GM19395 (cell line): ENCODE measurements around the gene PILRA.
"Not testable (repeated sequence)": the region's sequence is repeated elsewhere in the genome, so short reads cannot be mapped to it uniquely, and the experiment has no call there.

Source experiments
- ATAC-seq: cut with Tn5 transposase; IDR thresholded peaks from one replicate; pipeline ENCODE4 v1.9.1; 2021; ENCODE audit warnings: mild to moderate bottlenecking, moderate library complexity; ENCODE audit not compliant: unreplicated experiment

Gene PILRA

DNA sequence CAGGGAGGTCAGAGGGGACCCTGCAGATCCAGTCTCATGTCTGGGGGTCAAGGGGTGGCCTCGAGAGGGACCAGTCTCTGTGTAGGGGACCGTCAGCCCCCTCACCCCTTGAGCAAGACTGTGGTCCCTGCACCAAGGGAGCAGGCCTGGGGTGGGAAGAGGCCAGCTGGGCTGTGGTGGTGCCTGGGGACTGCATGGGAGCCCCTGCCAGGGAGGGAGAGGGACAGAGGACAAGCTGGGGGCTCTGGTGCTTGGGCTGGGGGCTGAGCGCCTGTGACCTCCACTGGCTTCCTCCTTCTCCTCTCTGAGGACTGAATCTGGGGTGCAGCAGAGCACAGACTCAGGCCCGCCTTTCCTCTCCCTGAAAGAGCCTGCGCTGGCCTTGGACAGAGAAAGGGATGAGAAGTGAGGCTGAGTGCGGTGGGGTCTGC is 16.1 kb upstream of the PILRA start:
- no peak for ATAC-seq

DNA sequence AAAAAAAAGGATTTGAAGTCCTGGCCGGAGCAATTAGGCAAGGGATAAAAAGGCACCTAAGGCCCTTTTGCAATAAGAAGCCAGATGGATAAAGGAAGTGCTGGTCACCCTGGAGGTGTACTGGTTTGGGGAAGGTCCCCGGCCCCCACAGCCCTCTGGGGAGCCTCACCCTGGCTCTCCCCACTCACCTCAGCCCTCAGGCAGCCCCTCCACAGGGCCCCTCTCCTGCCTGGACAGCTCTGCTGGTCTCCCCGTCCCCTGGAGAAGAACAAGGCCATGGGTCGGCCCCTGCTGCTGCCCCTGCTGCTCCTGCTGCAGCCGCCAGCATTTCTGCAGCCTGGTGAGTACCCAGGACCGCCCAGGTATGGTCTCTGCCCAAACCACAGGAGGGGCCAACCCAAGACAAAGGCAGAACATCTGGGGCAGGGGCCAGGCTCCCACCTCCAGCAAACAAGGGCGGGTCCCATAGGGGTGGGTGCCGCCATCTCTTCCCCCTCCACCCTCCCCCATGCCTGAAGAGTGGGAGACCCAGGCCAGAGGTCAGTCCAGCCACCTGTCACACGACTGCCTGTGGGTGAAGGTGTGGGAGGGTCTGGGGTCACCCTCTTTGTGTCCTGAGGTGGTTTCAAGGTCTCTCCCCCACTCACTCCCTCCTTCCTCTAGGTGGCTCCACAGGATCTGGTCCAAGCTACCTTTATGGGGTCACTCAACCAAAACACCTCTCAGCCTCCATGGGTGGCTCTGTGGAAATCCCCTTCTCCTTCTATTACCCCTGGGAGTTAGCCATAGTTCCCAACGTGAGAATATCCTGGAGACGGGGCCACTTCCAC is 15.0 kb upstream of the PILRA start, which contains the start of gene PILRB:
TSS of gene PILRB (plus strand) at position 91 of the 830 bp plus-strand sequence. CDS start at position 277, 186 bp downstream.
- no peak for ATAC-seq

DNA sequence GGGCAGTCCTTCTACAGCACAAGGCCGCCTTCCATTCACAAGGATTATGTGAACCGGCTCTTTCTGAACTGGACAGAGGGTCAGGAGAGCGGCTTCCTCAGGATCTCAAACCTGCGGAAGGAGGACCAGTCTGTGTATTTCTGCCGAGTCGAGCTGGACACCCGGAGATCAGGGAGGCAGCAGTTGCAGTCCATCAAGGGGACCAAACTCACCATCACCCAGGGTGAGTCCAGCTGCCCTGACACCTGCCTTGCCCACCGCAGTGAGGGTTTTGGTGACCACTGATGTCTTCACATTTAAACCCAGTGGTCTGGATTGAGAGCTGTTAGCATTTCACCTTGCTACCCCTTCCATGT is 14.5 kb upstream of the PILRA start:
- ATAC-seq = no peak

DNA sequence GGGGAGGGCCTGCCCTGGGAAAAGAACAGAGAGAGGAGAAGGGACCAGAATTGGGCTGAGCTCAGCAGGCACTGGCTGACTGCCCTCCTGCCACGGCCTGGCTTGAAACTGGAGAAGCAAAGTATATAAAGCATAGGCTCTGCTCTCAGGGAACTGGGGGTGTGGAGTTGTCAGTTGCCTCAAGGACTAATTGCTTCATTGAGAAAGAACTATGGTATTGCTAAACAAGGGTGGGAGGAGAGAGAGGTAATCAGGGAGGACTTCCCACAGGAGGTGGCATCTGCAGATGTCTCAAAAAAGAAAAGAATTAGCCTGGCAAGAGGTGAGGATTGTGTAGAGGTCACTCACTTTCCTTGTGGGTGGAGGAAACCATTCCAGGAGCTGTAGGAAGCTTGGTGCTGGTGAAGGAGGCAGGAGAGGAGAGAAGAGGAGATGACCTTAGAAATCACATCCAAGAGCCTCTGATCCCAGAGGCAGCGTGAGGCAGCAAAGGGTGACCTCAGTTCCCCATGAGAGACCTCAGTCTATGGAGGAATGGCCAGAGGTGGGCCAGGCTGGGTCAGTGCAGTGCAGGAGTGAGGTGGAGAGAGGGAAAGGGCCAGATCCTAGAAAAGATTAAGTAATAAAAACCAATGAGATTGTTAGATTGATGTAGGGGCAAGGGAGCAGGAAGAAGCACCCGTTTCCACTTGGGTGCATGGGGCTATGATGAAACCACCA is 13.0 kb upstream of the PILRA start:
- ATAC-seq = no peak

DNA sequence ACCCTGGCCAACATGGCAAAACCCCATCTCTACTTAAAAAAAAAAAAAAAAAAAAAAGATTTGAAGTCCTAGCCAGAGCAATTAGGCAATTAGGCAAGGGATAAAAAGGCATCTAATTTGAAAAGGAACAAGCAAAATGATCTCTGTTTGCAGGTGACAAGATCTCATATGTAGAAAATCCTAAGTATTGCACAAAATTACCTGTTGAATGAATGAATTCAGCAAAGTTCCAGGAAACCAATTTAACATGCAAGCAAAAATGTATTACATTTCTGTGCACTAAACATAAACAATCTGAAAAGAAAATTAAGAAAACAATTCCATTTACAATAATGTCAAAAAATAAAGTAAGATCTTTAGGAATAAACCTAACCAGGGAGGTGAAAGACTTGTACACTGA is 10.2 kb upstream of the PILRA start:
- ATAC-seq = no peak

DNA sequence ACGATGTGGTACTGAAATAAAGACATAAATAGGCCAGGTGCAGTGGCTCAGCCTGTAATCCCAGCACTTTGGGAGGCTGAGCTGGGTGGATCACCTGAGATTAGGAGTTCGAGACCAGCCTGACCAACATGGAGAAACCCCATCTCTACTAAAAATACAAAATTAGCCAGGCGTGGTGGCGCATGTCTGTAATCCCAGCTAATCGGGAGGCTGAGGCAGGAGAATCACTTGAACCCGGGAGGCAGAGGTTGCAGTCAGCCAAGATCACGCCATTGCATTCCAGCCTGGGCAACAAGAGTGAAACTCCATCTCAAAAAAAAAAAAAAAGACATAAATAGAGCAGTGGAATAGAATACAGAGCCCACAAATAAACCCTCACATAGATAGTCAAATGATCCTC is 9.5 kb upstream of the PILRA start:
- ATAC-seq = not testable (repeated sequence)

DNA sequence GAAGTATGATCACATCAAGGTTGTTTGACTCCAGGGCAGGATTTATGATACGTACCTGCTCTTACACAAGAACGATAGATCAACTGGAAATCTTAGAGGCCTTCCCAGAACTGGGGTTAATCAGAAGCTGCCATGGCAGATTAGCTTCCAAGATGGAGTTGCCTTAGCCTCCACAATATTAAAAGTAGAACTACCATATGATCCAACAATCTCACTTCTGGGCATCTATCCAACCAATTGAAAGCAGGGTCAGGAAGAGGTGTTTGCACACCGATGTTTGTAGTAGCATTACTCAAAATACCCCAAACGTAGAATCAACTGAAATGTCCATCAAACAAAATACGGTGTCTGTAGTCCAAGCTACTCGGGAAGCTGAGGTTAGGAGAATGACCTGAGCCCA is 8.8 kb upstream of the PILRA start:
- no peak for ATAC-seq

DNA sequence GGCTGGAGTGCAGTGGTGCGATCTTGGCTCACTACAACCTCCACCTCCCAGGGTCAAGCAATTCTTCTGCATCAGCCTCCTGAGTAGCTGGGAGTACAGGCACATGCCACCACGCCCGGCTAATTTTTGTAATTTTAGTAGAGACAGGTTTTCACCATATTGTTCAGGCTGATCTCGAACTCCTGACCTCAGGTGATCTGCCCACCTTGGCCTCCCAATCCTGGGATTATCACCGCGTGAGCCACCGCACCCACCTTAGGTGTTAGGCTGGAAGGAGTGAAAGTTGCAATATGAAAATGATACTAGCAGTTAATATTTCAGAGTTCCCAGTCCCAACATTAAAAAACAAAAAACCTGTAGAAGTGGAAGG is 7.3 kb upstream of the PILRA start:
- ATAC-seq = not testable (repeated sequence)

DNA sequence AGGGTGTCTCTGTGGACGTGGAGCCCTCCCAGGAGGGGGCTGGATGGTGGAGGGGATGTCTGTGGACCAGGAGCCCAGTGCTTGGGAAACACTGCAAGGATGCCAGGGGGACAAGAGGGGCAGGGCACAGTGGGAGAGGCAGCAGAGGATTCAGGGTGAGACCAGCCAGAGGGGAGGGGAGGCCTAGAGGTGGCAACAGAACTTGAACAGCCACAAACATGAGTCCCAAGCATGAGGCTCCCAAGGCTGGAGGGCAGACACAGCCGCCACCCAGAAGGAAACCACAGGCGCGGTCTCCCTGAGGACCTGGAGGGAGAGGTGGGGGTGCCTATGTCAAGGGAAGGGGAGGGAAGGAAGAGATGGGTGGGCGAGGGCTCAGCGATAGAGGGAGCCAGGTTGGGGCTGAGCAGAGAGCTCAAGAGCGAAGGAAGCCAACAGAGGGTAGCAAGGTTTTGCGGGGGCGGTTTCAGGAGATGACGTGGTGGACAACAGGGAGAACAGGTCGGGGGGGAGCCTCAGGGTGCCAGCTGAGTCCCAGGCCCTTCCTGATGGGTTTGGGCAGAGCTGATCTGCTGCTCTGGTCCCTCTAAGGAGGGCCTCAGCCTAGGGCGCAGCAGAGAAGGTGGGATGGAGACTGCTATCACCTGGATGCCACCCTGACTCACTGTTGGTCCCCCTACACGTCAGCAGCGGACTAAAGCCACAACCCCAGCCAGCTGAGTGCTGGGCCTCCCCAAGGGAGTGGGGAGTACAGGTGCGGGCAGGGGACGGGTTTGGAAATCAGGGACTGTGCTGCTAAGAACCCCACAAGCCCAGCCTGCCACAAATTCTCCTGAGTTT is 6.7 kb upstream of the PILRA start:
- ATAC-seq = no peak

DNA sequence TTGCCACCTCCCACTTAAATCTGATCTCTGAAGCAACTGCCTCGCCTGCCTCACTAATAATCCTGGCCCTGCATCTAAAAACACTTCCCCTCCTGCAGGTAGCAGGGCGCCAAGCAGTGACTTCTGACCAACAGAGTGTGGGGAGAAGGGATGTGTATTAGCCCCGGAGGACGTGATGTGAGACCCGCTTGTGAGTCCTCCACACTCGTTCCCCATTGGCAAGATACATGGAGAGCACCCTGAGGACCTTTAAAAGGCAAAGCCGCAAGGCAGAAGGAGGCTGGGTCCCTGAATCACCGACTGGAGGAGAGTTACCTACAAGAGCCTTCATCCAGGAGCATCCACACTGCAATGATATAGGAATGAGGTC is 6.1 kb upstream of the PILRA start:
- ATAC-seq = no peak

DNA sequence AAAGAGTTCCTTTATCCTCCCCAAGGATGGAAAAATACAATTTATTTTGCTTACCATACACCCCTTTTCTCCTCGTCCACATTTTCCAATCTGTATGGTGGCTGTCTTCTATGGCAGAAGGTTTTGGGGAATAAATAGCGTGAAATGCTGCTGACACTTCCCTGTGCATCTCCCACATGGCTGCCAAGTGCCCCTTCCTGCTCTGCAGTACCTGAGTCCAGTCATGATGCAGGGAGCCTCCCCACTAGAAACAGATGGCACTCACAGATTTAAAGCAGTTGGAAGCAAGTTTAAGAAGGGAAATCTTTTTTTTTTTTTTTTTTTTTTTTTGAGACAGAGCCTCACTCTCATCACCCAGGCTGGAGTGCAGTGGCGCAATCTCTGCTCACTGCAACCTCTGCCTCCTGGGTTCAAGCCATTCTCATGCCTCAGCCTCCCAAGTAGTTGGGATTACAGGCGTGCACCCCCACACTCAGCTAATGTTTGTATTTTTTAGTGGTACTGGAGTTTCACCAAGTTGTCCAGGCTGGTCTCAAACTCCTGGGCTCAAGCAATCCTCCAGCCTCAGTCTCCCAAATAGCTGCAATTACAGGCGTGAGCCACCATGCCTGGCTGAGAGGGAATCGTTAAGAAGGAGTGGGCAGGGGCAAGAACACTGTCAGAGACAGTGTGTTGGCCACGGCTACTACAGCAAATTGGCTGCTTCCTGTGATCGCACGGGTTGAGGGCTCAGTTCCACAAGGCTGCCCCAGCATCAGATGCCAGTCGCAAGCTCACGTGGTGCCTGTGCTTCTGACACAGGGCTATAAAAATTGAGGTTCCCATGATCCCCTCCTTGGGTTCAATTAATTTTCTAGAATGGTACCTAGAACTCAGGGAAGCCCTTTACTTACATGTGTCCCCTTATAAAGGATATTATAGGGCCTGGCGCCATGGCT is 5.3 kb upstream of the PILRA start:
- no peak for ATAC-seq

DNA sequence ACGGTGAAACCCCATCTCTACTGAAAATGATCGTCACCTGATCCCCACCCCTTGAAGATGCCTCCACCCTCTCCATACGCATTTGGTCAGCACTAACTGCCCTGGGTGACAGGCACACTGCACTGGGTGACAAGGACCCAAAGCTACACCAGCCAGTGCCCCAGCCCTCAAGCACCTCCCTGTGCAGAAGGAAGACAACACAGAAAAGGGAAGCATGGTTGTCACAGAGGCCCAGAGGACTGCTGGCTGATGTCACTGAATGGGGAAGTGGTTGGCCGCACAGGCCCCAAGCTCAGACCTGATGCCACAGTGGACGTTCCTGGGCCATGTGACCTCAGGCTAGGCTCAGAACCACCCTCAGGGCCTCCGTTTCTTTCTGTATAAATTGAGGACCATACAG is 4.2 kb upstream of the PILRA start:
- peak; percentile 56 for ATAC-seq

DNA sequence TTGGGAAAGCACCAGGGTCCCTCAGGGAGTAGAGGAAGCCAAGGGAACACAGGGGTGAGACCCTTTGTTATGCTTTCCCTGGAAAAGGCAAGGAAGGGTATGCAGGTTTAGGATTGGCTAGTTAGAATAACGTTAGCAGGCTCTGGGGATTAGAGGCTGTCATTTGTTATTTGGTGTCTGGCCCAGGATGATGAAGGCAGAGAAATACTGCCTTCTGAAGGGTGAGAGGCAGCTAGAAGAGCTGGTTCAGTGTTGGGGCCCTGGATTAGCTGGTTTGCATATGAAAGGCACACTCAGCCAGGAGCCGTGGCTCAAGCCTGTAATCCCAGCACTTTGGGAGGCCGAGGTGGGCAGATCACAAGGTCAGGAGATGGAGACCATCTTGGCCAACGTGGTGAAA is 3.0 kb upstream of the PILRA start:
- ATAC-seq = no peak

DNA sequence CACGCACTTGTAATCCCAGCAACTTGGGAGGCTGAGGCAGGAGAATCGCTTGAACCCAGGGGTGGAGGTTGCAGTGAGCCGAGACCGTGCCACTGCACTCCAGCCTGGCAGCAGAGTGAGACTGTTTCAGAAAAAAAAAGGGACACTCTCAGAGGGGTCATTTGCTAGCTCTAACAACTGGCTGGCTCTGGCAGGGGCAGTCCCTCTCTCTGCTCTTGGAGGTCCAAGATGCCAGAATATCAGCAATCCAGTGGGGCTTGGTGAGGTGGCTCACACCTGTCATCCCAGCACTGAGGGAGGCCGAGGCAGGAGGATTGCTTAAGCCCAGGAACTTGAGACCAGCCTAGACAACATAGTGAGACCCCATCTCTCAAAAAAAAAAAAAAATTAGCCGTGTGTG is 2.5 kb upstream of the PILRA start:
- no peak for ATAC-seq

DNA sequence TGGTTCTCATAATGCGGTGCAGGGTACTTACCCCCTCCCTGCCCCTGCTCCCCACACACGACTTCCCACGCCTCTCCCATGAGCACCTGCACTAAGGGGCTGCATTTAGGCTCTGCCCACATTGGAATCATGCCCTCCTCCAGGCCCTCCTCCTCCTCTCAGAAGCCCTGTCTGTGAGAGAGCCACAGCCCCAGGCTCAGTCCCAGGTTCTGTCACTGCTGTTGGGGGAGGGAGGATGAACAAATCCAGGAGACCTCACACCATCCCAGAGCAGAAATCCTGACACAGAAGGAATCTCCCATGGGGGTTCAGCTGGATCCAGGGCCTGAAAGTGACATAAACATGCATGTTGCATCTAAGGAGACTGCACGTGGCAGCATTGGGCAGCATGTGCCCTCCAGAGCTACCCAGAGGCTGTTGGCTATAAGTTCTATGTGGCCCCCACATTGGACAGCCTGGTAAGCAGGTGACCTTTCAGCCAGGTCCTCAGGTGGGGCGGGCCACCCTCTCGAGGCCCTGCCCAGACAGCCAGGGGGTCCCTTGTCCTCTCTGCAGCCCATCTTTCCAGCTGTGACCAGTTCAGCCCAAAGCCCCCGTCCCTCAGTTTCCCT is 1.6 kb upstream of the PILRA start:
- ATAC-seq = no peak

DNA sequence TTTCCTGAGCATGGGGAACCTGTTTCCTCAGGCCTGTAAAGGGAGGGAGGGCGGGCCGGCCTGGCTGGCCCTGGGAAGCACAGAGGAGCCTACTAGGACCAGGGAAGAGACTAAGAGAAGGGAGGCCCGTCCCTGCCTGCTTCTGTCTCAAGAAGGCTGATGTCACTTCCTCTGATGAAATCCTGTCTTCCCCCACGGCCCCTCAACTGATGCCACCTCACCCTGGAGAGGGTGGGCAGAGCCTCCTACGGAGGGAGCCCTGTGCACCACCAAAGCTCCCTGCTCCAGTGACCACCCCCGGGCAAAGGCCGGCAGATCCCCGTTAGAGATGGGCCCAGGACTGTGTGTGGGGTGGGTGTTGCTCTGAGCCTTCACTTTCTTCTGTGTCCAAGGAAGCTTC is 1.0 kb upstream of the PILRA start:
- ATAC-seq = no peak

DNA sequence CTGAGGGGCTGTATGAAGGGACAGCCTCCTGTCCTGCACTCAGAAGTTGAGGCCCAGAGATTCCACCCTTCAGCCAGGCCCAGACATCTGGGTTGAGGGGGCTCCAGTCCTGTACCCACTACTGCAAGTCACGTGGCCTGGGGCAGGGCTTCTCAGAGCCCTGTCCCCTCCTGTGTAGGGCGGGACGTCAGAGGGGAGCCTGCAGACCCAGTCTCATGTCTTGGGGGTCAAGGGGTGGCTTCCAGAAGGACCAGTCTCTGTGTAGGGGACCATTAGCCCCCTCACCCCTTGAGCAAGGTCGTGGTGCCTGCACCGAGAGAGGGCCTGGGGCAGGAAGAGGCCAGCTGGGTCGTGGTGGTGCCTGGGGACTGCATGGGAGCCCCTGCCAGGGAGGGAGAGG is 593 bp upstream of the PILRA start:
- no peak for ATAC-seq

DNA sequence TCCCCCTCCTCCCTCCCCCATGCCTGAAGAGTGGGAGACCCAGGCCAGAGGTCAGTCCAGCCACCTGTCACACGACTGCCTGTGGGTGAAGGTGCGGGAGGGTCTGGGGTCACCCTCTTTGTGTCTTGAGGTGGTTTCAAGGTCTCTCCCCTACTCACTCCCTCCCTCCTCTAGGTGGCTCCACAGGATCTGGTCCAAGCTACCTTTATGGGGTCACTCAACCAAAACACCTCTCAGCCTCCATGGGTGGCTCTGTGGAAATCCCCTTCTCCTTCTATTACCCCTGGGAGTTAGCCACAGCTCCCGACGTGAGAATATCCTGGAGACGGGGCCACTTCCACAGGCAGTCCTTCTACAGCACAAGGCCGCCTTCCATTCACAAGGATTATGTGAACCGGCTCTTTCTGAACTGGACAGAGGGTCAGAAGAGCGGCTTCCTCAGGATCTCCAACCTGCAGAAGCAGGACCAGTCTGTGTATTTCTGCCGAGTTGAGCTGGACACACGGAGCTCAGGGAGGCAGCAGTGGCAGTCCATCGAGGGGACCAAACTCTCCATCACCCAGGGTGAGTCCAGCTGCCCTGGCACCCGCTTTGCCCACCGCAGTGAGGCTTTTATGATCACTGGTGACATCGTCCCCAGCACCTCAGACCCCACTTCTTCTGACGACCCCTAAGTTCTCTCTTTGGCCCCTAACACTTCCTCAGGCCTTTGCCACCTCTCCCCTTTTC is 747 bp downstream of the PILRA start:
- not testable (repeated sequence) for ATAC-seq

DNA sequence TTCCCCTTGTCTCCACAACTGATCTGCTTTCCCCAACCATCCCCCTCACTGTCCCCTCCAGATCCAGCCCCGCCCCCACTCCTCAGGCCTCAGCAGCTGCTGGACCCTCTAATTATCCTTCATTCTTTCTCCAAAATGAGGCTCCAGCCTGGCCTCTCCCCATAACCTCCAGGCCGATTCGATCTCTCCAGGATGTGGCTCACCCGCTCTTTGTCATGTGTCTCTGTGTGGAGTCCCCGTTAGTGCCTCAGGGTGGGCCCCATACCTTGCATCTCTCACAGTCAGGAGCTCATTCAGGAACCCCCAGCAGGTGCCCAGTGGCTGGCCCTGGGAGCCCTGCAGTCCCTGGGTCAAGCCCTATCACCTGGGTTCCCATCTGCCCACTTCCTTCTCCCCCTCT is 1.3 kb downstream of the PILRA start:
- no peak for ATAC-seq
